ENCODE results near the gene TSGA10. TPM values are rescaled to one million over a fixed set of nuclear protein-coding genes. Genes with fewer than 3 reads are reported as not detected.

The TSGA10 gene
- total RNA-seq, 1 experiment from 2014 or later: 6.6 TPM

DNA sequence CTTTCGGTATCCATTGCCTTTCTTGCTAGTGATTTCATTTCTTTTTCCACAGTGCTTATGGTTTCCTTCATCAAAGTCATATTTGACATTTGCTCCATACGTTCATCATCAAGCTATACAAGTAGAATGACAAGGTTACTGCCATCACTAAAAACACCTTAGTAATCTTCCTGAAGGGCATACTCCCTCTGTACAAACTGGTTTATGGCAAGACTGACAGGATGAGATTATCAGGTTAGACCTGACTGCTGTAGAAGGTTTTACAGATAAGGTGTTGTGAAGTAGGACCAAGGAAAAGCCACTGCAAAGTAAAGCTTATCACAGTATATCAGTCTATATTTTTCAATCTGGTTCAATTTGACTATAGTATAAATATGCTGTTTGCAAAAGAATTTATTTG, 50.7 kb downstream of the TSGA10 start:
- no peaks in the 10 kb centered on the region; a peak in 1 of 4 replicates for H3K36me3 ChIP-seq (ENCODE audit: control insufficient read depth in 1 of 2, insufficient read depth in 2 of 2, low read length in 2 of 2)
- BruUV-seq (replicated peaks): no TSS peak
- no peaks in the 10 kb centered on the region for H3K9me3 ChIP-seq (ENCODE audit: control insufficient read depth in 1 of 2, insufficient read depth in 1 of 2, low read depth in 1 of 2, low read length in 2 of 2)
- H3K4me2 ChIP-seq (ENCODE audit: low read length): no peak overlapping the region
- H3K9ac ChIP-seq (ENCODE audit: low read length): no peak overlapping the region
- ChIA-PET POLR2A (interaction anchor here (0.7 kb wide), 1 partner anchor 477 kb away, joined by 3 read pairs; no protein-coding TSS in a partner anchor), CTCF (no interaction called here), RAD21 (ENCODE audit: low non-redundant PET in 1 of 2, low total read pairs in 2 of 2, uncharacterized antibody in 2 of 2, unreplicated experiment in 2 of 2) (no interaction called here)
- no peaks in the 10 kb centered on the region for H3K27me3 ChIP-seq (ENCODE audit: insufficient read depth, low read length)
- H3K9me2 ChIP-seq (ENCODE audit: insufficient read depth): no peaks in the 10 kb centered on the region
- no peak for TF ChIP-seq ELF1 (IDR thresholded peaks at IDR 0.05; ENCODE audit: borderline replicate concordance, low read depth)
- TF ChIP-seq ZNF274 (IDR thresholded peaks at IDR 0.05; ENCODE audit: low read depth, low read length): no peak
- TF ChIP-seq, protein P1, sequence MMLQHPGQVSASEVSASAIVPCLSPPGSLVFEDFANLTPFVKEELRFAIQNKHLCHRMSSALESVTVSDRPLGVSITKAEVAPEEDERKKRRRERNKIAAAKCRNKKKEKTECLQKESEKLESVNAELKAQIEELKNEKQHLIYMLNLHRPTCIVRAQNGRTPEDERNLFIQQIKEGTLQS (IDR thresholded peaks at IDR 0.05): no peak
- no peak for TF ChIP-seq EZH2 (IDR thresholded peaks at IDR 0.05)
- no peak for TF ChIP-seq JUND (IDR thresholded peaks at IDR 0.05)
- TF ChIP-seq CBX3 (IDR thresholded peaks at IDR 0.05; ENCODE audit: low read depth): no peak
- TF ChIP-seq, protein P2, sequence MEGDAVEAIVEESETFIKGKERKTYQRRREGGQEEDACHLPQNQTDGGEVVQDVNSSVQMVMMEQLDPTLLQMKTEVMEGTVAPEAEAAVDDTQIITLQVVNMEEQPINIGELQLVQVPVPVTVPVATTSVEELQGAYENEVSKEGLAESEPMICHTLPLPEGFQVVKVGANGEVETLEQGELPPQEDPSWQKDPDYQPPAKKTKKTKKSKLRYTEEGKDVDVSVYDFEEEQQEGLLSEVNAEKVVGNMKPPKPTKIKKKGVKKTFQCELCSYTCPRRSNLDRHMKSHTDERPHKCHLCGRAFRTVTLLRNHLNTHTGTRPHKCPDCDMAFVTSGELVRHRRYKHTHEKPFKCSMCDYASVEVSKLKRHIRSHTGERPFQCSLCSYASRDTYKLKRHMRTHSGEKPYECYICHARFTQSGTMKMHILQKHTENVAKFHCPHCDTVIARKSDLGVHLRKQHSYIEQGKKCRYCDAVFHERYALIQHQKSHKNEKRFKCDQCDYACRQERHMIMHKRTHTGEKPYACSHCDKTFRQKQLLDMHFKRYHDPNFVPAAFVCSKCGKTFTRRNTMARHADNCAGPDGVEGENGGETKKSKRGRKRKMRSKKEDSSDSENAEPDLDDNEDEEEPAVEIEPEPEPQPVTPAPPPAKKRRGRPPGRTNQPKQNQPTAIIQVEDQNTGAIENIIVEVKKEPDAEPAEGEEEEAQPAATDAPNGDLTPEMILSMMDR (IDR thresholded peaks at IDR 0.05 in 2 of 3, conservative IDR thresholded peaks at IDR 0.05 in 1 of 3; ENCODE audit: borderline replicate concordance in 1 of 3, insufficient read depth in 1 of 3, low read depth in 2 of 3, low read length in 2 of 3): no peak
- no peak for TF ChIP-seq TCF7L2 (IDR thresholded peaks at IDR 0.05; ENCODE audit: borderline replicate concordance, extremely low read depth, insufficient read depth, insufficient read length)
- H3K79me2 ChIP-seq (ENCODE audit: insufficient read depth, low read length): no peaks in the 10 kb centered on the region
- H3K4me3 ChIP-seq (replicated peaks in 1 of 2; ENCODE audit: low read depth in 1 of 2, low read length in 2 of 2): no peak overlapping the region
- no peaks in the 10 kb centered on the region for H4K20me1 ChIP-seq (ENCODE audit: insufficient read depth)
- ATAC-seq (no peak), DNase-seq (ENCODE audit: low read depth, low spot score) (no peak)
- no peak overlapping the region for H3K27ac ChIP-seq (ENCODE audit: low read depth, low read length)
- H3K4me1 ChIP-seq (ENCODE audit: control insufficient read depth in 1 of 2, insufficient read depth in 2 of 2, low read length in 2 of 2): no peaks in the 10 kb centered on the region
- H2AFZ ChIP-seq (ENCODE audit: low read depth, low read length, poor library complexity, severe bottlenecking): no peak overlapping the region
- intact Hi-C loops (cut with micrococcal nuclease): no loop called here

DNA sequence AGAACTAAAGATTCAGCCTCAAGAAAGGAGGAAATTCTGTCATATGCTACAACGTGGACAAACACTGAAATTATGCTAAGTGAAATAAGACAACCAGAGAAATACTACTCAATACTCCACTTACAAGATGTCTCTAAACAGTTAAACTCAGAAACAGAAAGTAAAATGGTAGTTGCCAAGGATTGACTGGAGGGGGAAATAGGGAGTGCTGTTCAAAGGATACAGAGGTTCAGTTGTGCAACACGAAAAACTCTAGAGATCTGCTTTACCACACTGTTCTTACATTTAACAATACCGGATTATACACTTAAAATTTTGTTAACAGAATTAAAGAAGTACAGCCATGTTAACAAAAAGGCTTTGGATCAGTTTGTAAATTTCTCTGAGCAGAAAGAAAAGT, 53.0 kb downstream of the TSGA10 start:
- intact Hi-C loops (cut with micrococcal nuclease): no loop called here
- no peak for DNase-seq (ENCODE audit: low read depth, low spot score)
- no peak overlapping the region for H2AFZ ChIP-seq (ENCODE audit: low read depth, low read length, poor library complexity, severe bottlenecking)
- no peak for TF ChIP-seq EZH2 (IDR thresholded peaks at IDR 0.05)
- TF ChIP-seq RAD21 (IDR thresholded peaks at IDR 0.05; ENCODE audit: low read depth): no peak
- TF ChIP-seq CBX3 (IDR thresholded peaks at IDR 0.05; ENCODE audit: low read depth): no peak
- no peak for TF ChIP-seq JUND (IDR thresholded peaks at IDR 0.05)
- TF ChIP-seq ELF1 (IDR thresholded peaks at IDR 0.05; ENCODE audit: borderline replicate concordance, low read depth): no peak
- no peak for TF ChIP-seq SRF (IDR thresholded peaks at IDR 0.05; ENCODE audit: low read depth)
- no peak for TF ChIP-seq ZFX (IDR thresholded peaks at IDR 0.05)
- TF ChIP-seq, protein P3, sequence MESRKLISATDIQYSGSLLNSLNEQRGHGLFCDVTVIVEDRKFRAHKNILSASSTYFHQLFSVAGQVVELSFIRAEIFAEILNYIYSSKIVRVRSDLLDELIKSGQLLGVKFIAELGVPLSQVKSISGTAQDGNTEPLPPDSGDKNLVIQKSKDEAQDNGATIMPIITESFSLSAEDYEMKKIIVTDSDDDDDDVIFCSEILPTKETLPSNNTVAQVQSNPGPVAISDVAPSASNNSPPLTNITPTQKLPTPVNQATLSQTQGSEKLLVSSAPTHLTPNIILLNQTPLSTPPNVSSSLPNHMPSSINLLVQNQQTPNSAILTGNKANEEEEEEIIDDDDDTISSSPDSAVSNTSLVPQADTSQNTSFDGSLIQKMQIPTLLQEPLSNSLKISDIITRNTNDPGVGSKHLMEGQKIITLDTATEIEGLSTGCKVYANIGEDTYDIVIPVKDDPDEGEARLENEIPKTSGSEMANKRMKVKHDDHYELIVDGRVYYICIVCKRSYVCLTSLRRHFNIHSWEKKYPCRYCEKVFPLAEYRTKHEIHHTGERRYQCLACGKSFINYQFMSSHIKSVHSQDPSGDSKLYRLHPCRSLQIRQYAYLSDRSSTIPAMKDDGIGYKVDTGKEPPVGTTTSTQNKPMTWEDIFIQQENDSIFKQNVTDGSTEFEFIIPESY (IDR thresholded peaks at IDR 0.05; ENCODE audit: extremely low read depth, insufficient replicate concordance, low read length): no peak
- TF ChIP-seq, protein P4, sequence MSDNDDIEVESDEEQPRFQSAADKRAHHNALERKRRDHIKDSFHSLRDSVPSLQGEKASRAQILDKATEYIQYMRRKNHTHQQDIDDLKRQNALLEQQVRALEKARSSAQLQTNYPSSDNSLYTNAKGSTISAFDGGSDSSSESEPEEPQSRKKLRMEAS (IDR thresholded peaks at IDR 0.05): no peak
- no peak for TF ChIP-seq EGR1 (IDR thresholded peaks at IDR 0.05; ENCODE audit: low read depth)
- TF ChIP-seq TCF7L2 (IDR thresholded peaks at IDR 0.05; ENCODE audit: borderline replicate concordance, extremely low read depth, insufficient read depth, insufficient read length): no peak
- TF ChIP-seq, protein P1 (IDR thresholded peaks at IDR 0.05): no peak

More for the DNA sequence above, 53.0 kb downstream of the TSGA10 start:
- no peaks in the 10 kb centered on the region; a peak in 1 of 4 replicates for H3K36me3 ChIP-seq (ENCODE audit: control insufficient read depth in 1 of 2, insufficient read depth in 2 of 2, low read length in 2 of 2)
- no TSS peak for BruUV-seq (replicated peaks)
- no peaks in the 10 kb centered on the region for H3K79me2 ChIP-seq (ENCODE audit: insufficient read depth, low read length)
- CTCF ChIA-PET: no interaction called here
- H3K4me1 ChIP-seq (ENCODE audit: control insufficient read depth in 1 of 2, insufficient read depth in 2 of 2, low read length in 2 of 2): no peaks in the 10 kb centered on the region
- no peak overlapping the region for H3K9ac ChIP-seq (ENCODE audit: low read length)
- H3K27ac ChIP-seq (ENCODE audit: low read depth, low read length): no peak overlapping the region
- no peaks in the 10 kb centered on the region for H3K27me3 ChIP-seq (ENCODE audit: insufficient read depth, low read length)
- no peaks in the 10 kb centered on the region for H3K9me2 ChIP-seq (ENCODE audit: insufficient read depth)
- H3K9me3 ChIP-seq (ENCODE audit: control insufficient read depth in 1 of 2, insufficient read depth in 1 of 2, low read depth in 1 of 2, low read length in 2 of 2): no peaks in the 10 kb centered on the region
- RAD21 ChIA-PET (ENCODE audit: low non-redundant PET in 1 of 2, low total read pairs in 2 of 2, uncharacterized antibody in 2 of 2, unreplicated experiment in 2 of 2): no interaction called here
- POLR2A ChIA-PET: no interaction called here
- H3K4me3 ChIP-seq (replicated peaks in 1 of 2; ENCODE audit: low read depth in 1 of 2, low read length in 2 of 2): no peak overlapping the region
- H4K20me1 ChIP-seq (ENCODE audit: insufficient read depth): no peaks in the 10 kb centered on the region
- no peak for ATAC-seq
- H3K4me2 ChIP-seq (ENCODE audit: low read length): no peak overlapping the region

Data from HCT116 (cell line).